Renal pelvis (tissue), 12 donors: ENCODE results near the gene ALOX5AP. TPM values are rescaled to one million over a fixed set of nuclear protein-coding genes. Genes with fewer than 3 reads are reported as not detected.

ENCODE experiments used
- DNase-seq: peaks from one replicate; pipeline ENCODE4 v3.0.0-alpha.2; 2013
- long read RNA-seq, 16 experiments: transcript quantifications; one replicate each; lab custom pipeline, GENCODE V29; 2026
- polyA plus RNA-seq, 3 donors: library from polyadenylated mRNA; unstranded; fragments of 120-200 nt; gene quantifications; one replicate each; pipeline ENCODE4 v1.2.1, GENCODE V29; 2013; ENCODE audit not compliant: insufficient read length in 3 of 3

ALOX5AP gene
- 1 to 10 TPM; 2.5 to 5.5 (median 4.5) TPM for polyA plus RNA-seq
- long read RNA-seq, donor 1, partial matches to known transcripts, result 0 of 2 reads
- long read RNA-seq, donor 1, other reads (novel, unspliced or antisense), result 0 of 2 reads
- long read RNA-seq, donor 2, partial matches to known transcripts, result 0 of 1 reads
- long read RNA-seq, donor 2, other reads (novel, unspliced or antisense), result 0 of 1 reads
- long read RNA-seq, donor 3, partial matches to known transcripts, result 0 of 4 reads
- long read RNA-seq, donor 3, other reads (novel, unspliced or antisense), result 0 of 4 reads
- long read RNA-seq, donor 4, partial matches to known transcripts, result 0 of 2 reads
- long read RNA-seq, donor 4, other reads (novel, unspliced or antisense), result 0 of 2 reads
- long read RNA-seq, donor 5, result 0 reads
- long read RNA-seq, donor 6, partial matches to known transcripts, result 0 of 3 reads
- long read RNA-seq, donor 6, other reads (novel, unspliced or antisense), result 0 of 3 reads
- long read RNA-seq, donor 7, transcript ALOX5AP-201 (5 exons, 904 nt), result major isoform, 5 of 5 reads
- long read RNA-seq, donor 7, partial matches to known transcripts, result 0 of 5 reads
- long read RNA-seq, donor 7, other reads (novel, unspliced or antisense), result 0 of 5 reads
- long read RNA-seq, donor 8, partial matches to known transcripts, result 0 of 2 reads
- long read RNA-seq, donor 8, other reads (novel, unspliced or antisense), result 0 of 2 reads
- long read RNA-seq, donor 9, partial matches to known transcripts, result 0 of 1 reads
- long read RNA-seq, donor 9, other reads (novel, unspliced or antisense), result 0 of 1 reads
- long read RNA-seq, donor 10, partial matches to known transcripts, result 0 of 2 reads
- long read RNA-seq, donor 10, other reads (novel, unspliced or antisense), result 0 of 2 reads
- long read RNA-seq, donor 11, partial matches to known transcripts, result 0 of 1 reads
- long read RNA-seq, donor 11, other reads (novel, unspliced or antisense), result 0 of 1 reads
- long read RNA-seq, donor 12, partial matches to known transcripts, result 0 of 2 reads
- long read RNA-seq, donor 12, other reads (novel, unspliced or antisense), result 0 of 2 reads
- long read RNA-seq, donor 13, partial matches to known transcripts, result 0 of 4 reads
- long read RNA-seq, donor 13, other reads (novel, unspliced or antisense), result 0 of 4 reads
- long read RNA-seq, donor 14, result 0 reads
- long read RNA-seq, donor 15, transcript ALOX5AP-201 (5 exons, 904 nt), result major isoform, 8 of 8 reads
- long read RNA-seq, donor 15, partial matches to known transcripts, result 0 of 8 reads
- long read RNA-seq, donor 15, other reads (novel, unspliced or antisense), result 0 of 8 reads
- long read RNA-seq, donor 16, result 0 reads

- DNase-seq, result no peak
These were observed at the start of gene ALOX5AP for GRCh38 chr13:30735025-30735871. ALOX5AP (plus strand) TSS chr13:30735543; CDS start chr13:30735606, 63 bp downstream.

DNA sequence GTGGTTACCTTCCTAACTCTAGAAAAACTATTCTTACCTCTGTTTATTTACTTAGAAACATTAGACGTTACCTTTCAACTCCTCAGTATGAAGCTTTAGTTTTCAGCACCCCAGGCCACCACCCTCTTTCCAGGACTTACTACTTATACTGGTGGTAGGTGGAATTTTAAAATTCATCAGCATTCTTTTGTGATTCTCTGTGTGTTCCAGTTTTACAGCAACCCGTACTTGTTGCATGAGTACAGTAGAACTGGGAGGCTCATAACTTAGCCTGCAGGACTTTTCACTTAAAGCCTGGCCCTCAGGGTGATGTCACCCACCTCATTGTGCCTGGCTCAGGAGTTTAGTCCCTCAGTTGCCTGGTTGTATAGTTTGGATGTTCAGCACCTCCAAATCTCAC is 49.4 kb upstream of the ALOX5AP start:
- no peak for DNase-seq

GRCh38 chr13:30687601-30688000 is 47.7 kb upstream of the ALOX5AP start:
- no peak for DNase-seq

GRCh38 chr13:30689752-30690151 is 45.6 kb upstream of the ALOX5AP start:
- DNase-seq, result no peak

DNA sequence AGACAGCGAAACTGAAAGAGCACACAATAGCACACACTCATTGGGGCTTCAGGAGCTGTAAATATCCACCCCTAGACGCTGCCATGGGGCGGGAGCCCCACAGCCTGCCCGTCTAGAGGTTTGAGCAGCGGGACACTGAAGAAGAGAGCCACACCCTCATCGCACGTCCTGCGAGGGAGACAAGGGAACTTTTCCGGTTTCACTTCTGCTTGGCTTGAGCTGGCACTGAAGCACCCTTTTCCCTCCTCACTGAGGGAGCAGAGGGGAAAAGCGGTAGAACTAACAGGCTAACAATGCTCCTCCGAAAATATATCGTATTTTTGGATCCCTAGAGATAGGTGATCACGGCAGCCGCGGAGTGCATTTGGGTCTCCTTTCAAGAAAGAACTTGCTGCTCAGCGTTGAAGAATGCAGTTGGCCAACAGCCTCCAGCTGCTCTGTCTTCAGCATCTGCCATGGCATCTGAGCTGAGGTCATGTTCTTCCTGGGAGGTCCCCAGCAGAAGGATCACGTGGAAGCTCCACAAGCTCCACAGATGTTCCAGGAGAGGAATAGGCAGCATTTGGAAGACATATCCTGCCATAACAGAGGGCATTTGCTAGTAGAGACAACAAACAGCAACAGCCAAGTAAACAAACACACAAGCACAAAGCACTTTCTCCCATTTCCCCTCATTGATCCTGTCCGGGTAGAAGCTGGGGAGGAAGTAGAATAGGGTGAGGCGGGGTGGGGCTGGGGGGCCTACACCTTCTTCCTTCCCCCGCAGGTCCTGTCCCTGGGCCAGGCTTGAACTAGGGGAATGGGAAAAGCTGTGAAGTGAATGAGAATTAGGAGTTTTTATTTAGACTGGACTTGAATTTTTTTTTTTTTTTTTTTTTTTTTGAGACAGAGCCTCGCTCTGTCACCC is 44.8 kb upstream of the ALOX5AP start:
- DNase-seq, result peak; percentile 58

- DNase-seq, result no peak
These were observed 43.2 kb upstream of the ALOX5AP start for GRCh38 chr13:30692113-30692512.

- no peak for DNase-seq
These were observed 38.8 kb upstream of the ALOX5AP start for GRCh38 chr13:30696278-30697176.

GRCh38 chr13:30697177-30697953 is 38.0 kb upstream of the ALOX5AP start:
- no peak for DNase-seq

DNA sequence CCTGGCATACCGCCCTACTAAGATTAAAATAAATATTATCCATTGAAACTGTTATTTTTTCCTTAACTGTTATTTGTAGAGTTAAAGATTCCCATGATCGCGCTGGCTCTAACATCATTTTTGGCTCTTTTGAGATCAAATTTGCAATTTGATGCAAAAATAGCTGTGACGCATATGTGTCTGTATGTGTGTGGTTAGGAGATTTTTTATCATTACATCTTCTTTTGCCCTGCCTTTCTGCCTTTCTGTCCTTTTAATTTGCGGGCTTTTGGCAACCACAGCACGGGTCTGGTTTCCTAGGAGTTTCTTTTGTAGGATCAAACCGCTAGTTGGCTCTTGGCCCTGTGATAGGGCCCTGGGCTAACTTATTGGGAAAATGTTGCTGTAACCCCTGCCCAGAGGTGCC is 37.3 kb upstream of the ALOX5AP start:
- DNase-seq, result no peak

- DNase-seq, result no peak
These were observed 36.8 kb upstream of the ALOX5AP start for GRCh38 chr13:30698488-30699005.

GRCh38 chr13:30700364-30700763 is 35.0 kb upstream of the ALOX5AP start:
- no peak for DNase-seq

DNA sequence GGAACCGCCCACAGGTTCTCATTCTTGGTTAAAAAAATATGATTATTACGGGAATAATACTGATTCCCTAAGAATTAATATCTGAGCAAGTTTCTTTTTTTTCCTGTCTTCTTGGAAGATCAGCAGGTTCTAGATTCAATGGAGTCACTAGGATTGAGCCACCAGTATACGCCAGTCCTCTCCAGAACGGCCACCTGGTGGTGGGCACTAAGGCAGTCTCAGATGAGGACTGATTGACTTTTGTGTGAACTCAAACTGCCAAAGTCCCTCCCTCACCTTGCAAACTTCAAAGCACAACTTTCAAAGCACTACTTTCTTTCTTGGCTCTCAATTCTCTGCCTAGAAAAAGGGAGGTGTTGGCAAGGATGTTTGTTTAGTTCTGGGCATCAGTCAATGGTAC is 33.3 kb upstream of the ALOX5AP start:
- no peak for DNase-seq

- DNase-seq, result no peak
These were observed 30.7 kb upstream of the ALOX5AP start for GRCh38 chr13:30704596-30704995.

GRCh38 chr13:30705680-30706079 is 29.7 kb upstream of the ALOX5AP start:
- no peak for DNase-seq

DNA sequence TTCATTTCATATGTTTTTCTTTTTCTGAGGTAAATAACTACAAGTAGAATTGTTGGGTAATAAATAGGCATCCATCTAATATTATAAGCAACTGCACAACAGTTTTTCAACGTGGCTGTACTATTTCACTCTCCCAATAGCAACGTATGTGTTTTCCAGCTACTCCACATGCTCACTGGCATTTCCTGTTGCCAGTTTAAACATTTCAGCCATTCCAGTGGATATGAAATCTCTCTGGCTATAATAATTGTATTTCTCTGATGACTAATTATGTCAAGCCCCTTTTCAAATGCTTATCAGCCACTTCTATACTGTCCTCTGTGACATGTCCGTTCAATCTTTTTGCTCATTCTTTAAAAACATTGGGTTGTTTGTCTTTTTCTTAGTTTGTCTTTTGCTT is 26.8 kb upstream of the ALOX5AP start:
- no peak for DNase-seq

GRCh38 chr13:30710442-30710841 is 24.9 kb upstream of the ALOX5AP start:
- no peak for DNase-seq

DNA sequence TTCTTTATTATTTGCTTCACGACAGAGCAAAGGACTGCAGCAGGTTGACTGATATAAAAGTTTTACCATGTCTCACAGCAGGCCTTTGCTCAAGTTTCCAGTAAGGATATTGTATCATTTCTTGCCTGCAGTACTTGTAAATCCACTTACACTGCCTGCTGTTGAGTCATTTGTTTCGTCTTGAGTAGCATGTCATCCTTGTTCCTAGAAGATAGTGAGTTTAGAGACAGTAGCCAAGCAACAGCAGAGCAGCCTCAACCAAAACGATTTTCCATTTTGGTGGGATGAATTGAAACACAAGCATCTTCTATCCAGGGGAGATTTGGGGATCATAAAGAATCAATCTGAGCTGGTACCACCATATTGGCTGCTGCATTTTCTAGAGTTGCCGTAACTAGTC is 24.0 kb upstream of the ALOX5AP start:
- no peak for DNase-seq

- DNase-seq, result no peak
These were observed 23.5 kb upstream of the ALOX5AP start for GRCh38 chr13:30711837-30712236.
